Liver (tissue), 9 donors: ENCODE measurements around the gene DDX31. TPM values are rescaled to one million over a fixed set of nuclear protein-coding genes. Genes with fewer than 3 reads are reported as not detected.

ENCODE experiments used
- DNase-seq: peaks from one replicate; pipeline ENCODE4 v3.0.0-alpha.2; 2017; ENCODE audit warnings: low spot score
- H3K27ac ChIP-seq, 2 donors: one replicate each; pipeline ENCODE4 v1.7.0; 2013; ENCODE audit warnings: inconsistent platforms in 2 of 2, low read length in 2 of 2, control low read depth in 1 of 2, low read depth in 1 of 2, mild to moderate bottlenecking in 1 of 2
- H3K27me3 ChIP-seq, 4 donors: one replicate each; pipeline versions ENCODE4 v1.6.1 to v1.7.0; 2013; ENCODE audit warnings: low read length in 3 of 4, inconsistent platforms in 1 of 4, mild to moderate bottlenecking in 1 of 4, moderate library complexity in 1 of 4; ENCODE audit not compliant: control insufficient read depth in 4 of 4, insufficient read depth in 4 of 4
- H3K36me3 ChIP-seq, 4 donors: one replicate each; pipeline versions ENCODE4 v1.6.1 to v1.7.0; 2013; ENCODE audit warnings: low read length in 3 of 4, mild to moderate bottlenecking in 3 of 4, low read depth in 1 of 4, moderate library complexity in 1 of 4; ENCODE audit not compliant: control insufficient read depth in 4 of 4, insufficient read depth in 3 of 4
- H3K4me1 ChIP-seq, 4 donors: one replicate each; pipeline versions ENCODE4 v1.6.1 to v1.7.0; 2013; ENCODE audit warnings: low read length in 3 of 4, mild to moderate bottlenecking in 3 of 4, moderate library complexity in 1 of 4; ENCODE audit not compliant: control insufficient read depth in 4 of 4, insufficient read depth in 4 of 4
- H3K4me3 ChIP-seq, 3 donors: one replicate each; pipeline versions ENCODE4 v1.6.1 to v1.7.0; 2013; ENCODE audit warnings: low read length in 3 of 3, control low read depth in 1 of 3, low read depth in 1 of 3, mild to moderate bottlenecking in 1 of 3
- H3K9ac ChIP-seq, 2 donors: one replicate each; pipeline ENCODE4 v1.7.0; 2013; ENCODE audit warnings: low read length in 2 of 2, mild to moderate bottlenecking in 2 of 2, moderate library complexity in 2 of 2, control low read depth in 1 of 2, low read depth in 1 of 2
- H3K9me3 ChIP-seq, 4 donors: one replicate each; pipeline versions ENCODE4 v1.6.1 to v1.7.0; 2013; ENCODE audit warnings: low read length in 3 of 4; ENCODE audit not compliant: control insufficient read depth in 4 of 4
- FOXA1 ChIP-seq: IDR thresholded peaks from 2 replicates; pipeline ENCODE4 v1.6.1; 2016; ENCODE audit warnings: antibody characterized with exemption
- FOXA2 ChIP-seq: IDR thresholded peaks from 2 replicates; pipeline ENCODE4 v1.6.1; 2016; ENCODE audit warnings: antibody characterized with exemption
- HNF4A ChIP-seq, 2 donors: conservative IDR thresholded peaks; 2 replicates each; pipeline ENCODE4 v1.6.1; 2016; ENCODE audit warnings: antibody characterized with exemption in 2 of 2, mild to moderate bottlenecking in 2 of 2
- JUND ChIP-seq, 2 donors: IDR thresholded peaks; 2 replicates each; pipeline ENCODE4 v1.6.1; 2016; ENCODE audit warnings: antibody characterized with exemption in 2 of 2
- NR2F2 ChIP-seq: IDR thresholded peaks from 2 replicates; pipeline ENCODE4 v1.6.1; 2016; ENCODE audit warnings: antibody characterized with exemption
- SP1 ChIP-seq: IDR thresholded peaks from 2 replicates; pipeline ENCODE4 v1.6.1; 2018; ENCODE audit warnings: antibody characterized with exemption, mild to moderate bottlenecking
- TAF1 ChIP-seq: conservative IDR thresholded peaks from 2 replicates; pipeline ENCODE4 v1.6.1; 2016; ENCODE audit warnings: antibody characterized with exemption, mild to moderate bottlenecking
- YY1 ChIP-seq: IDR thresholded peaks from 2 replicates; pipeline ENCODE4 v1.6.1; 2016; ENCODE audit warnings: antibody characterized with exemption, mild to moderate bottlenecking
- WGBS: extraction: QIAGEN DNeasy Blood & Tissue Kit; methylation state at CpG from one replicate; pipeline ENCODE4 v1.1.7; 2013; 5-methylcytosine and 5-hydroxymethylcytosine counted together
- polyA plus RNA-seq, 2 donors: library from polyadenylated mRNA; stranded (reverse) in 1 of 2; unstranded in 1 of 2; fragments of 200-250 nt in 1 of 2; fragments of >200 nt in 1 of 2; fragmentation: Nextera tagmentation in 1 of 2; extraction: Ambion mirVana in 1 of 2; gene quantifications; one replicate each; pipeline versions ENCODE4 v1.2.1 to v1.2.3, GENCODE V29; 2013 to 2015
- total RNA-seq, 2 donors: library from RNA; depleted of rRNA; stranded (reverse); fragments of >200 nt; gene quantifications; one replicate each; pipeline ENCODE4 v1.2.3, GENCODE V29; 2014
- TF ChIP-seq, protein P1 (sequence below): IDR thresholded peaks from 2 replicates; pipeline ENCODE4 v1.6.1; 2016; ENCODE audit warnings: antibody characterized with exemption
- TF ChIP-seq, protein P2 (sequence below): IDR thresholded peaks from 2 replicates; pipeline ENCODE4 v1.6.1; 2016; ENCODE audit warnings: antibody characterized with exemption
- TF ChIP-seq, protein P3 (sequence below): fragments of 150-350 bp; IDR thresholded peaks from 2 replicates; pipeline ENCODE4 v1.5.1; 2017; ENCODE audit warnings: improper control_type of control experiment, low read depth, low read length; ENCODE audit not compliant: missing input control
- TF ChIP-seq, protein P4 (sequence below): IDR thresholded peaks from 2 replicates; pipeline ENCODE4 v1.6.1; 2016; ENCODE audit warnings: antibody characterized with exemption, mild to moderate bottlenecking
- donor health status: healthy.
- donor health status: healthy.
- donor health status: healthy.
- donor health status: healthy.
- donor health status: healthy.

The DDX31 gene
- total and polyA plus RNA-seq, 4 donors = 2.5 to 9.6 (median 4.5) TPM

DNA sequence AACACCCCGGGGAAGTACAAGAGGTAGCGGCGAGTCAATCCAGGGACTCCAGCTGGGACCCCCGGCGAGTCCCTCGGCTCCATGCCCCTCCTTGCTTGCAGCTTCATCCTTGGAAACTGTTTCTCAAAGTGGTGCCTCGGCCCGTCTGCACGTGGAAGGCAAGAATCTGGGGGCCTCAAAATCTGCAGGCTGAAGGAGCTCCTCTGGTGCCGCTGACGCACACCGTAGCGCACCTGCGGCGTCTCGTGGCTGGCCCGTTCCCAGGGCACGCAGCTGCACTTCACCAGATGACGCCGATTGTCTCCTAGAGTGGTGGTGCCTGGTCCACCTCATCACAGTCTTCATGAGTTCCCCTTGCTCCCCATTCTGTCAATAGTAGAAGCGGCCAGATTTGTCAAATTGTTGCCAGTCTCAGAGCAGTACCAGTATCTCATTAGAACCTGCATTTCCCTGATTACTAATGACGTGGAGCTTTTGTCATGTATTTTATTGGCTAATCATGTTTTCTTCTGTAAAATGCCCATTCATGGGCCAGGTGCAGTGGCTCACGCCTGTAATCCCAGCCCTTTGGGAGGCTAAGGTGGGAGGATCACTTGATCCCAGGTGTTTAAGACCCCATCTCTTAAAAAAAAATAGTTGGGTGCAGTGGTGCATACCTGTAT, 39.1 kb upstream of the DDX31 start (continued):
- TF ChIP-seq, protein P1, sequence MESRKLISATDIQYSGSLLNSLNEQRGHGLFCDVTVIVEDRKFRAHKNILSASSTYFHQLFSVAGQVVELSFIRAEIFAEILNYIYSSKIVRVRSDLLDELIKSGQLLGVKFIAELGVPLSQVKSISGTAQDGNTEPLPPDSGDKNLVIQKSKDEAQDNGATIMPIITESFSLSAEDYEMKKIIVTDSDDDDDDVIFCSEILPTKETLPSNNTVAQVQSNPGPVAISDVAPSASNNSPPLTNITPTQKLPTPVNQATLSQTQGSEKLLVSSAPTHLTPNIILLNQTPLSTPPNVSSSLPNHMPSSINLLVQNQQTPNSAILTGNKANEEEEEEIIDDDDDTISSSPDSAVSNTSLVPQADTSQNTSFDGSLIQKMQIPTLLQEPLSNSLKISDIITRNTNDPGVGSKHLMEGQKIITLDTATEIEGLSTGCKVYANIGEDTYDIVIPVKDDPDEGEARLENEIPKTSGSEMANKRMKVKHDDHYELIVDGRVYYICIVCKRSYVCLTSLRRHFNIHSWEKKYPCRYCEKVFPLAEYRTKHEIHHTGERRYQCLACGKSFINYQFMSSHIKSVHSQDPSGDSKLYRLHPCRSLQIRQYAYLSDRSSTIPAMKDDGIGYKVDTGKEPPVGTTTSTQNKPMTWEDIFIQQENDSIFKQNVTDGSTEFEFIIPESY = no peak
- no peak for TF ChIP-seq YY1
- TF ChIP-seq, protein P2, sequence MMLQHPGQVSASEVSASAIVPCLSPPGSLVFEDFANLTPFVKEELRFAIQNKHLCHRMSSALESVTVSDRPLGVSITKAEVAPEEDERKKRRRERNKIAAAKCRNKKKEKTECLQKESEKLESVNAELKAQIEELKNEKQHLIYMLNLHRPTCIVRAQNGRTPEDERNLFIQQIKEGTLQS = no peak
- no peak for TF ChIP-seq JUND (IDR thresholded peaks at IDR 0.05)
- TF ChIP-seq FOXA2 = no peak
- no peak for TF ChIP-seq TAF1
- TF ChIP-seq, protein P3, sequence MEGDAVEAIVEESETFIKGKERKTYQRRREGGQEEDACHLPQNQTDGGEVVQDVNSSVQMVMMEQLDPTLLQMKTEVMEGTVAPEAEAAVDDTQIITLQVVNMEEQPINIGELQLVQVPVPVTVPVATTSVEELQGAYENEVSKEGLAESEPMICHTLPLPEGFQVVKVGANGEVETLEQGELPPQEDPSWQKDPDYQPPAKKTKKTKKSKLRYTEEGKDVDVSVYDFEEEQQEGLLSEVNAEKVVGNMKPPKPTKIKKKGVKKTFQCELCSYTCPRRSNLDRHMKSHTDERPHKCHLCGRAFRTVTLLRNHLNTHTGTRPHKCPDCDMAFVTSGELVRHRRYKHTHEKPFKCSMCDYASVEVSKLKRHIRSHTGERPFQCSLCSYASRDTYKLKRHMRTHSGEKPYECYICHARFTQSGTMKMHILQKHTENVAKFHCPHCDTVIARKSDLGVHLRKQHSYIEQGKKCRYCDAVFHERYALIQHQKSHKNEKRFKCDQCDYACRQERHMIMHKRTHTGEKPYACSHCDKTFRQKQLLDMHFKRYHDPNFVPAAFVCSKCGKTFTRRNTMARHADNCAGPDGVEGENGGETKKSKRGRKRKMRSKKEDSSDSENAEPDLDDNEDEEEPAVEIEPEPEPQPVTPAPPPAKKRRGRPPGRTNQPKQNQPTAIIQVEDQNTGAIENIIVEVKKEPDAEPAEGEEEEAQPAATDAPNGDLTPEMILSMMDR = no peak
- no peak for TF ChIP-seq FOXA1
- TF ChIP-seq SP1 = no peak
- TF ChIP-seq NR2F2 = no peak

DNA sequence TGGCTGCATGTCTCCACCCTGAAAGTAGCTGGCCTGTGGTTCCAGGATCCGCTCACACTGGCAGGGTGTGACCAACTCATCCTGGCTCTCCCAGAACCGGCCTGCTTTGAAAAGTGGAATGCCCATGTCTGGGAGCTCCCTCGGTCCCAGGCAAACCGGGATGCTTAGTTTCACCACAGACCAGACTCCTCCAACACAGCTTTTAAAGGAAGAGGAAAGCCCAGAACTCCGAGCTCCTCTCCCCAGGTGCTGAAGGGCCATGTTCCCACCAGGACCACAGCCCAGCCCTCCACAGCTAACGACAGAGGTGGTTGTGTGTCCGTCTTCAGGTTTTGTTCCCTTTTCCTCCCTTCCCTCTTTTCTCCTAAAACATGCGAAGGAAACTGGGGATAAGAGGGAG, 38.5 kb upstream of the DDX31 start:
- TF ChIP-seq, protein P4, sequence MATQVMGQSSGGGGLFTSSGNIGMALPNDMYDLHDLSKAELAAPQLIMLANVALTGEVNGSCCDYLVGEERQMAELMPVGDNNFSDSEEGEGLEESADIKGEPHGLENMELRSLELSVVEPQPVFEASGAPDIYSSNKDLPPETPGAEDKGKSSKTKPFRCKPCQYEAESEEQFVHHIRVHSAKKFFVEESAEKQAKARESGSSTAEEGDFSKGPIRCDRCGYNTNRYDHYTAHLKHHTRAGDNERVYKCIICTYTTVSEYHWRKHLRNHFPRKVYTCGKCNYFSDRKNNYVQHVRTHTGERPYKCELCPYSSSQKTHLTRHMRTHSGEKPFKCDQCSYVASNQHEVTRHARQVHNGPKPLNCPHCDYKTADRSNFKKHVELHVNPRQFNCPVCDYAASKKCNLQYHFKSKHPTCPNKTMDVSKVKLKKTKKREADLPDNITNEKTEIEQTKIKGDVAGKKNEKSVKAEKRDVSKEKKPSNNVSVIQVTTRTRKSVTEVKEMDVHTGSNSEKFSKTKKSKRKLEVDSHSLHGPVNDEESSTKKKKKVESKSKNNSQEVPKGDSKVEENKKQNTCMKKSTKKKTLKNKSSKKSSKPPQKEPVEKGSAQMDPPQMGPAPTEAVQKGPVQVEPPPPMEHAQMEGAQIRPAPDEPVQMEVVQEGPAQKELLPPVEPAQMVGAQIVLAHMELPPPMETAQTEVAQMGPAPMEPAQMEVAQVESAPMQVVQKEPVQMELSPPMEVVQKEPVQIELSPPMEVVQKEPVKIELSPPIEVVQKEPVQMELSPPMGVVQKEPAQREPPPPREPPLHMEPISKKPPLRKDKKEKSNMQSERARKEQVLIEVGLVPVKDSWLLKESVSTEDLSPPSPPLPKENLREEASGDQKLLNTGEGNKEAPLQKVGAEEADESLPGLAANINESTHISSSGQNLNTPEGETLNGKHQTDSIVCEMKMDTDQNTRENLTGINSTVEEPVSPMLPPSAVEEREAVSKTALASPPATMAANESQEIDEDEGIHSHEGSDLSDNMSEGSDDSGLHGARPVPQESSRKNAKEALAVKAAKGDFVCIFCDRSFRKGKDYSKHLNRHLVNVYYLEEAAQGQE = no peak
- TF ChIP-seq FOXA2 (no peak), HNF4A (conservative IDR thresholded peaks at IDR 0.05) (no peak)
- TF ChIP-seq, protein P1 = no peak
- no peak overlapping the region for H3K4me3 ChIP-seq
- DNase-seq = no peak
- no peak overlapping the region for H3K9ac ChIP-seq
- H3K27me3 ChIP-seq = peaks cover 0 to 6% (median 0%) of the 10 kb centered on the region in 4 donors
- no peaks in the 10 kb centered on the region for H3K9me3 ChIP-seq
- 77% methylated on average over 8 of the region's 8 CpGs for WGBS
- H3K36me3 ChIP-seq = no peaks in the 10 kb centered on the region
- H3K4me1 ChIP-seq = no peaks in the 10 kb centered on the region
- no peak overlapping the region for H3K27ac ChIP-seq
